ENCODE data around the gene ARID4B. TPM values are rescaled to one million over a fixed set of nuclear protein-coding genes. Genes with fewer than 3 reads are reported as not detected.

Gene ARID4B
- total RNA-seq, 4 donors from 2014 or later: 15.2 to 99.7 (median 30.8) TPM

- WGBS, 2 donors: 77 to 88% methylated on average over 5 of the region's 5 CpGs
- no peak for TF ChIP-seq POLR2A (IDR thresholded peaks at IDR 0.05)
- TF ChIP-seq CTCF (IDR thresholded peaks at IDR 0.05): no peak
- Histone ChIP-seq H3K4me3 (no peak overlapping the region), H3K4me1 (peaks cover 0 to 56% (median 0%) of the 10 kb centered on the region in 3 donors), H3K9me3 (no peaks in the 10 kb centered on the region), H3K36me3 (no peaks in the 10 kb centered on the region), H3K27ac (no peak overlapping the region), H3K27me3 (no peaks in the 10 kb centered on the region)
- no peak for DNase-seq
- intact Hi-C loops (cut with DNase I): no loop called here
Measured at GRCh38 chr1:235279694-235280093, 48.3 kb downstream of the ARID4B start.

- Histone ChIP-seq H3K27ac (no peak overlapping the region), H3K27me3 (no peaks in the 10 kb centered on the region), H3K9me3 (no peaks in the 10 kb centered on the region), H3K36me3 (no peaks in the 10 kb centered on the region), H3K4me1 (peaks cover 0 to 50% (median 0%) of the 10 kb centered on the region in 3 donors), H3K4me3 (no peak overlapping the region)
- intact Hi-C loops (cut with DNase I): no loop called here
- 78 to 84% methylated on average over 4 to 5 of the region's 5 CpGs for WGBS, 2 donors
- DNase-seq: no peak
- TF ChIP-seq CTCF (IDR thresholded peaks at IDR 0.05): no peak
- TF ChIP-seq POLR2A (IDR thresholded peaks at IDR 0.05): no peak
Measured at GRCh38 chr1:235278915-235279292, 49.1 kb downstream of the ARID4B start.

- no peak for TF ChIP-seq CTCF (IDR thresholded peaks at IDR 0.05)
- TF ChIP-seq POLR2A (IDR thresholded peaks at IDR 0.05): no peak
- intact Hi-C loops (cut with DNase I): no loop called here
- H3K4me1 ChIP-seq: peaks cover 0 to 49% (median 0%) of the 10 kb centered on the region in 3 donors
- H3K27ac ChIP-seq: no peak overlapping the region
- no peaks in the 10 kb centered on the region for H3K27me3 ChIP-seq
- WGBS, 2 donors: 89 to 91% methylated on average over 1 of the region's 1 CpG
- no peaks in the 10 kb centered on the region for H3K9me3 ChIP-seq
- H3K4me3 ChIP-seq: no peak overlapping the region
- no peak for DNase-seq
- H3K36me3 ChIP-seq: no peaks in the 10 kb centered on the region
Measured at GRCh38 chr1:235278233-235278914, 49.6 kb downstream of the ARID4B start.

- H3K4me1 ChIP-seq: peaks cover 0 to 54% (median 0%) of the 10 kb centered on the region in 3 donors
- no peak overlapping the region for H3K4me3 ChIP-seq
- no peak for DNase-seq
- no peaks in the 10 kb centered on the region for H3K27me3 ChIP-seq
- no peaks in the 10 kb centered on the region for H3K36me3 ChIP-seq
- intact Hi-C loops (cut with DNase I): no loop called here
- TF ChIP-seq CTCF (IDR thresholded peaks at IDR 0.05) (no peak), POLR2A (IDR thresholded peaks at IDR 0.05) (no peak)
- H3K9me3 ChIP-seq: no peaks in the 10 kb centered on the region
- H3K27ac ChIP-seq: no peak overlapping the region
Measured at GRCh38 chr1:235277709-235278108, 50.3 kb downstream of the ARID4B start.

- H3K27ac ChIP-seq: no peak overlapping the region
Measured at GRCh38 chr1:235275836-235276235, 52.1 kb downstream of the ARID4B start.

More at GRCh38 chr1:235275836-235276235, 52.1 kb downstream of the ARID4B start:
- Histone ChIP-seq H3K36me3 (no peaks in the 10 kb centered on the region), H3K4me3 (no peak overlapping the region), H3K4me1 (peaks cover 0 to 58% (median 0%) of the 10 kb centered on the region in 3 donors), H3K27me3 (no peaks in the 10 kb centered on the region), H3K9me3 (no peaks in the 10 kb centered on the region)
- DNase-seq: no peak
- TF ChIP-seq CTCF (IDR thresholded peaks at IDR 0.05): no peak
- no peak for TF ChIP-seq POLR2A (IDR thresholded peaks at IDR 0.05)
- intact Hi-C loops (cut with DNase I): no loop called here
- 85 to 89% methylated on average over 6 of the region's 6 CpGs for WGBS, 2 donors
